ENCODE results near the gene TFIP11. TPM values are rescaled to one million over a fixed set of nuclear protein-coding genes. Genes with fewer than 3 reads are reported as not detected.
A peak's percentile ranks its signal among the peaks of the same experiment; 100 is the strongest.

The TFIP11 gene
- polyA plus RNA-seq, 1 experiment, result 34.8 TPM

DNA sequence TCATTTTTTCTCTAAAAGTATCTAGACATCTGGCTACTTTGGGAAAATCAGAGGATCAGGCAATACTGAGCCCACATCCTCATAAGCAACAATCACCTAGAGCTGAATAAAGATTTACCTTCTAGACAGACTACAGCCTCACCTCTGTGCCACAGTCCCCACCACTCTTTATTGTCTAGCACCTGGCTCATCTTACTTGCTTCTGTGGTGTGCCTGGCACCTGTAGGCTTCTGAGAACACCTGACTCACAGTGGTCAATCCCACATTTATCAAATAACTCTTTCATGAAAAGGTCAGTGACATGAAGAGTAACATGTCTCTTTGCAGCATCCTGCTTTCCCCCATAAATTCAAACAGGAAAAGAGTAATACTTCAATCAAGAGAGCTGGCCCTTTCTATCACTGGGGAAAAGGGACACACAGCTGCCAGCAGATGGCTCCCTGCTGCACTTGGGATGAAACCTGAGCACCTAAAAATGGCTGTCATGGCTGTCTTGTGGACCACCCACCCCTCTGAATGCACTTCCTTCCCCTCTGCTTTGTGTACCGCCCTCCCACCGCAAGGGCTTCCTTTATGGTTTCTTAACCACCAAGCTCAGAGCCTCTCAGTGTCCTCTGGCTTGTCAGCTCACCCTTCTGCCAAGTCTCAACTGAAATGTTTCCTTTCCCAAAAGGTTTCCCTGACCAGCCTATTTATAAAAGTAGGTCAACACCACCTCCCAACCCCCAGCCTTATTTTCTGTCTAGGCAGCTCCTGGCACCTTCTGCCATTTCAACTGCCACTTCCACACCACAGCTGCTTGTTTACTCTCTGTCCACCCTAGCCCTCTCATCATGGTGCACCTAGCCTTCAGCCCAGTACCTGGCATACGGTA, 9.3 kb downstream of the TFIP11 start:
- Histone ChIP-seq H3K27ac (ENCODE audit: low read depth, low read length) (no peak overlapping the region), H3K27me3 (ENCODE audit: control insufficient read depth, insufficient read depth, low read length) (no peaks in the 10 kb centered on the region), H3K4me3 (ENCODE audit: low read depth, low read length) (no peak overlapping the region), H3K9me3 (ENCODE audit: control insufficient read depth, insufficient read depth, low read length) (no peaks in the 10 kb centered on the region; the same call in 1 of the 2 replicates)
- TF ChIP-seq, protein P1, sequence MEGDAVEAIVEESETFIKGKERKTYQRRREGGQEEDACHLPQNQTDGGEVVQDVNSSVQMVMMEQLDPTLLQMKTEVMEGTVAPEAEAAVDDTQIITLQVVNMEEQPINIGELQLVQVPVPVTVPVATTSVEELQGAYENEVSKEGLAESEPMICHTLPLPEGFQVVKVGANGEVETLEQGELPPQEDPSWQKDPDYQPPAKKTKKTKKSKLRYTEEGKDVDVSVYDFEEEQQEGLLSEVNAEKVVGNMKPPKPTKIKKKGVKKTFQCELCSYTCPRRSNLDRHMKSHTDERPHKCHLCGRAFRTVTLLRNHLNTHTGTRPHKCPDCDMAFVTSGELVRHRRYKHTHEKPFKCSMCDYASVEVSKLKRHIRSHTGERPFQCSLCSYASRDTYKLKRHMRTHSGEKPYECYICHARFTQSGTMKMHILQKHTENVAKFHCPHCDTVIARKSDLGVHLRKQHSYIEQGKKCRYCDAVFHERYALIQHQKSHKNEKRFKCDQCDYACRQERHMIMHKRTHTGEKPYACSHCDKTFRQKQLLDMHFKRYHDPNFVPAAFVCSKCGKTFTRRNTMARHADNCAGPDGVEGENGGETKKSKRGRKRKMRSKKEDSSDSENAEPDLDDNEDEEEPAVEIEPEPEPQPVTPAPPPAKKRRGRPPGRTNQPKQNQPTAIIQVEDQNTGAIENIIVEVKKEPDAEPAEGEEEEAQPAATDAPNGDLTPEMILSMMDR (IDR thresholded peaks at IDR 0.05; ENCODE audit: low read depth, low read length), result peak; percentile 60
- POLR2A ChIA-PET, result no interaction called here
- DNase-seq (ENCODE audit: low read depth, low spot score), result no peak
- CTCF ChIA-PET, result interaction anchor here (0.6 to 6.2 kb wide), 9 partner anchors 8 to 1982 kb away, joined by 3 to 69 read pairs (median 4); no protein-coding TSS in a partner anchor

DNA sequence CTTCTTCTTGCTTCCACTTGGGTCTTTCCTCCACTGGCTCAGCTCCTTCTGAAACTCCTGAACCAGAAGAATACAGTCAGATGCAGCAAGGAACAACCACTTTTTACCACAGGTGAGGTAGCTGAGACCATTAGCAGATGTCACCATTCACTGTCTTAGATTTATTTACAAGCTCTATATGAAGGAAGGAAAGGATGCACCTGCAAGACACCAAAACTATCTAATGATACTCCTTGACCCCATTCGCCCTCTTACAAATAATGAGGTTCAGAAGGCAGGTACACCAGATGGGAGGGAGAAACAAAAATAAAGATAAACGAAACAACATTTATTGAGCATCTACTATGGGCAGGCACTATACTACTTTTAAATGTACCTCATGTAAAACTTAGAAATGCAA, 10.3 kb downstream of the TFIP11 start:
- no peaks in the 10 kb centered on the region; the same call in 1 of the 2 replicates for H3K9me3 ChIP-seq (ENCODE audit: control insufficient read depth, insufficient read depth, low read length)
- DNase-seq (ENCODE audit: low read depth, low spot score), result no peak
- ChIA-PET POLR2A (interaction anchor here (0.8 kb wide), 1 partner anchor 164 kb away, joined by 3 read pairs; no protein-coding TSS in a partner anchor), CTCF (interaction anchor here (0.8 to 6.2 kb wide), 6 partner anchors 9 to 177 kb away, joined by 3 to 69 read pairs (median 4); no protein-coding TSS in a partner anchor)
- TF ChIP-seq, protein P1 (IDR thresholded peaks at IDR 0.05; ENCODE audit: low read depth, low read length), result no peak
- H3K4me3 ChIP-seq (ENCODE audit: low read depth, low read length), result no peak overlapping the region
- H3K27ac ChIP-seq (ENCODE audit: low read depth, low read length), result no peak overlapping the region
- no peaks in the 10 kb centered on the region for H3K27me3 ChIP-seq (ENCODE audit: control insufficient read depth, insufficient read depth, low read length)

DNA sequence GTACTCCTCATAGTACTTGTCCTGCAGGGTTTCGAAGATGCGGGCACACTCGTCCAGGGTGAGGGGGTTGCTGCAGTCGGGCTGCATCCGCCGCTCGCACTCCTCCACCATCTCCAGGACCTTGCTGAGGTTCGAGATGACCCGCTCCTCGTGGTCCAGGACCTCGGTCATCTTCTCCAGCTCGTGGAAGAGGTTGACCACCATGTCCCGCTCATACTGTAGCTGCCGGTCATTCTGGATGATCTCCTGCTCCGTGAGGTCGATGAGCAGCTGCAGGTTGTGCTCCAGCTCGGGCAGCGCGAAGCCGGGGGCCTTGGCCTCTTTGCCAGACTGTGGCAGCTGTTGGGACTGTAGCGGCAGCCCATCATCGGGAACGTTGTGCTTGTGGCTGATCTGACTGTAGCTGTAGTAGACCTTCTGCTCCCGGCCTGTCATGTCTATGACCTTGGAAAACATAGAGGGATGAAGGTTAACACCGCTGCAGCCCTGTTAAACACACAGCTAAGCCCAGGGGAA, 13.0 kb downstream of the TFIP11 start:
- Histone ChIP-seq H3K4me3 (ENCODE audit: low read depth, low read length) (no peak overlapping the region), H3K9me3 (ENCODE audit: control insufficient read depth, insufficient read depth, low read length) (no peaks in the 10 kb centered on the region; the same call in 1 of the 2 replicates), H3K27ac (ENCODE audit: low read depth, low read length) (no peak overlapping the region), H3K27me3 (ENCODE audit: control insufficient read depth, insufficient read depth, low read length) (no peaks in the 10 kb centered on the region)
- CTCF ChIA-PET, result interaction anchor here (6.2 kb wide), 1 partner anchor 166 kb away, joined by 69 read pairs; no protein-coding TSS in a partner anchor
- POLR2A ChIA-PET, result interaction anchor here (0.6 kb wide), 1 partner anchor 43 kb away, joined by 3 read pairs; no protein-coding TSS in a partner anchor
- DNase-seq (ENCODE audit: low read depth, low spot score), result no peak
- TF ChIP-seq, protein P1 (IDR thresholded peaks at IDR 0.05; ENCODE audit: low read depth, low read length), result no peak

DNA sequence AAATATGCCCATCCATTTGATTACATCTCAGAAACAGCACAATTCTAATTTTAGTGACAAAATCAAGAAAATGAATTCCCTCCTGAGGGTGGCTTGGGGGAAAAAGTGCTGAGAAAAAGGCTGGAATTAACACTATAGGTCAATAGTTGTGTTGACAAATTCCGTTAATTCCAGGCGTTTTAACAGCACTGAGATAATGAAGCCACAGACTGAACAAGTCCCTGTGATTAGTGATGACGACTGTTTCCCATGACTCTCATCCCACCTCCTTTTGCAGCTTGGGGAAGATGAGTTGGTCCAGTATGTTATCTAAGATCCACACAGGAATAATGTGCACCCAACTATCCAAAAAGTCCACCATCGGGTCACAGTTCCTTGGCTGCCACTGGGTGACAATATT, 15.8 kb downstream of the TFIP11 start:
- H3K27me3 ChIP-seq (ENCODE audit: control insufficient read depth, insufficient read depth, low read length), result no peaks in the 10 kb centered on the region
- no peak overlapping the region for H3K4me3 ChIP-seq (ENCODE audit: low read depth, low read length)
- no peak for DNase-seq (ENCODE audit: low read depth, low spot score)
- CTCF ChIA-PET, result no interaction called here
- H3K9me3 ChIP-seq (ENCODE audit: control insufficient read depth, insufficient read depth, low read length), result no peaks in the 10 kb centered on the region; the same call in 1 of the 2 replicates
- H3K27ac ChIP-seq (ENCODE audit: low read depth, low read length), result no peak overlapping the region
- POLR2A ChIA-PET, result no interaction called here
- TF ChIP-seq, protein P1 (IDR thresholded peaks at IDR 0.05; ENCODE audit: low read depth, low read length), result no peak

DNA sequence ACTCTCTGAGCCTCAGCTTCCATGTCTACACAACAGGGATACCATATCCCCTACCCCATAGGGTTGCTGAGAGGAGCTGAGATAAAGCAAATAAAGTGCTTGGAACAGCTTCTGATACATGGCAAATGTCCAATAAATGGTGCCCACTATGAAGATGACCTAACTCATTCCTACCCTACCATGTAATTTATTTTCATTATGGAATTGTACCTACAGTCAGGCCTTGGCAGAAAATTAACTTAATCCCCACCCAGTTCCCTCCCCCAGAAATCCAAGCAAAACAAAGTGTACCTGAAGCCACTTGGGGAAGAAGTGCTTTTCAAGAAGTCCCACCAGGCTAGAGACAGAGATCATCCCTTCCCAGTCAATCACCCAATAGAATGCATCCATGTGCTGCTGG, 17.8 kb downstream of the TFIP11 start:
- TF ChIP-seq, protein P1 (IDR thresholded peaks at IDR 0.05; ENCODE audit: low read depth, low read length), result no peak
- Histone ChIP-seq H3K27me3 (ENCODE audit: control insufficient read depth, insufficient read depth, low read length) (no peaks in the 10 kb centered on the region), H3K27ac (ENCODE audit: low read depth, low read length) (no peak overlapping the region), H3K4me3 (ENCODE audit: low read depth, low read length) (no peak overlapping the region), H3K9me3 (ENCODE audit: control insufficient read depth, insufficient read depth, low read length) (no peaks in the 10 kb centered on the region; the same call in 1 of the 2 replicates)
- CTCF ChIA-PET, result interaction anchor here (0.6 kb wide), 1 partner anchor 150 kb away, joined by 6 read pairs; no protein-coding TSS in a partner anchor
- POLR2A ChIA-PET, result no interaction called here
- no peak for DNase-seq (ENCODE audit: low read depth, low spot score)
